GM23248 (cell line): ENCODE data around the gene MYO15A. TPM values are rescaled to one million over a fixed set of nuclear protein-coding genes. Genes with fewer than 3 reads are reported as not detected.

Experiments used
- DNase-seq: peaks from one replicate; pipeline ENCODE4 v3.0.0-alpha.2; 2015
- H2AFZ ChIP-seq: fragments of 200-600 bp; sonication (generic); 2 replicates; pipeline ENCODE4 v1.6.1; 2016; ENCODE audit warnings: antibody characterized with exemption
- H3F3A ChIP-seq: fragments of 200-600 bp; sonication (generic); 2 replicates; pipeline ENCODE4 v1.6.1; 2016; ENCODE audit warnings: mild to moderate bottlenecking, antibody characterized with exemption, mixed run types; ENCODE audit not compliant: insufficient read depth
- H3K27ac ChIP-seq: fragments of 200-600 bp; sonication (generic); 2 replicates; pipeline ENCODE4 v1.5.1; 2016; ENCODE audit warnings: mild to moderate bottlenecking
- H3K27me3 ChIP-seq: fragments of 200-600 bp; sonication (generic); replicated peaks from 2 replicates; pipeline ENCODE4 v1.6.1; 2016; ENCODE audit warnings: mild to moderate bottlenecking; ENCODE audit not compliant: insufficient read depth
- H3K36me3 ChIP-seq: fragments of 200-600 bp; sonication (generic); 2 replicates; pipeline ENCODE4 v1.6.1; 2016; ENCODE audit warnings: low read depth, mild to moderate bottlenecking
- H3K4me1 ChIP-seq: fragments of 200-600 bp; sonication (generic); 2 replicates; pipeline ENCODE4 v1.6.1; 2016; ENCODE audit warnings: mild to moderate bottlenecking; ENCODE audit not compliant: insufficient read depth
- H3K4me2 ChIP-seq: fragments of 200-600 bp; sonication (generic); one replicate; pipeline ENCODE4 v1.6.1; 2016; ENCODE audit warnings: mild to moderate bottlenecking; ENCODE audit not compliant: unreplicated experiment
- H3K4me3 ChIP-seq: fragments of 200-600 bp; sonication (generic); 2 replicates; pipeline ENCODE4 v1.5.1; 2016; ENCODE audit warnings: mild to moderate bottlenecking
- H3K79me2 ChIP-seq: fragments of 200-600 bp; sonication (generic); 2 replicates; pipeline ENCODE4 v1.6.1; 2016; ENCODE audit warnings: mild to moderate bottlenecking; ENCODE audit not compliant: insufficient read depth
- H3K9ac ChIP-seq: fragments of 200-600 bp; sonication (generic); 2 replicates; pipeline ENCODE4 v1.6.1; 2016; ENCODE audit warnings: mild to moderate bottlenecking
- H3K9me2 ChIP-seq: fragments of 200-600 bp; sonication (generic); 2 replicates; pipeline ENCODE4 v1.6.1; 2016; ENCODE audit warnings: mixed run types, mild to moderate bottlenecking, moderate library complexity; ENCODE audit not compliant: insufficient read depth
- H3K9me3 ChIP-seq: fragments of 200-600 bp; sonication (generic); one replicate; pipeline ENCODE4 v1.6.1; 2017; ENCODE audit warnings: low read depth
- H4K20me1 ChIP-seq: fragments of 200-600 bp; sonication (generic); 2 replicates; pipeline ENCODE4 v1.6.0; 2016; ENCODE audit not compliant: insufficient read depth
- EZH2 ChIP-seq: fragments of 200-600 bp; sonication (generic); IDR thresholded peaks from 2 replicates; pipeline ENCODE4 v1.6.1; 2018; ENCODE audit warnings: antibody characterized with exemption, mild to moderate bottlenecking; ENCODE audit not compliant: insufficient read depth, poor library complexity, severe bottlenecking
- EZH2phosphoT487 ChIP-seq: fragments of 200-600 bp; sonication (generic); IDR thresholded peaks from 2 replicates; pipeline ENCODE4 v1.6.1; 2018; ENCODE audit warnings: antibody characterized with exemption, moderate library complexity, mild to moderate bottlenecking, low read depth; ENCODE audit not compliant: insufficient read depth
- WGBS, 2 experiments: methylation state at CpG; one replicate each; pipeline ENCODE4 v1.1.6; 2015 to 2017; ENCODE audit warnings: low lambda C conversion rate in 2 of 2, low coverage in 1 of 2; ENCODE audit errors: missing lambda C conversion rate in 2 of 2; 5-methylcytosine and 5-hydroxymethylcytosine counted together
- in situ Hi-C: fragments of 300-500 bp; cut with MboI; formaldehyde crosslinking; loops from 2 replicates; pipeline ENCODE4 v1.15.0; 2020
- polyA plus RNA-seq: library from polyadenylated mRNA; unstranded; fragments of >200 nt; fragmentation: Nextera tagmentation; extraction: Ambion mirVana; gene quantifications from 2 replicates; pipeline ENCODE4 v1.2.1, GENCODE V29; 2016
- total RNA-seq: library from RNA; depleted of rRNA; stranded (reverse); fragments of >200 nt; shearing (Covaris generic); gene quantifications from 2 replicates; pipeline ENCODE4 v1.2.3, GENCODE V29; 2014; rRNA removed

MYO15A gene, protein sequence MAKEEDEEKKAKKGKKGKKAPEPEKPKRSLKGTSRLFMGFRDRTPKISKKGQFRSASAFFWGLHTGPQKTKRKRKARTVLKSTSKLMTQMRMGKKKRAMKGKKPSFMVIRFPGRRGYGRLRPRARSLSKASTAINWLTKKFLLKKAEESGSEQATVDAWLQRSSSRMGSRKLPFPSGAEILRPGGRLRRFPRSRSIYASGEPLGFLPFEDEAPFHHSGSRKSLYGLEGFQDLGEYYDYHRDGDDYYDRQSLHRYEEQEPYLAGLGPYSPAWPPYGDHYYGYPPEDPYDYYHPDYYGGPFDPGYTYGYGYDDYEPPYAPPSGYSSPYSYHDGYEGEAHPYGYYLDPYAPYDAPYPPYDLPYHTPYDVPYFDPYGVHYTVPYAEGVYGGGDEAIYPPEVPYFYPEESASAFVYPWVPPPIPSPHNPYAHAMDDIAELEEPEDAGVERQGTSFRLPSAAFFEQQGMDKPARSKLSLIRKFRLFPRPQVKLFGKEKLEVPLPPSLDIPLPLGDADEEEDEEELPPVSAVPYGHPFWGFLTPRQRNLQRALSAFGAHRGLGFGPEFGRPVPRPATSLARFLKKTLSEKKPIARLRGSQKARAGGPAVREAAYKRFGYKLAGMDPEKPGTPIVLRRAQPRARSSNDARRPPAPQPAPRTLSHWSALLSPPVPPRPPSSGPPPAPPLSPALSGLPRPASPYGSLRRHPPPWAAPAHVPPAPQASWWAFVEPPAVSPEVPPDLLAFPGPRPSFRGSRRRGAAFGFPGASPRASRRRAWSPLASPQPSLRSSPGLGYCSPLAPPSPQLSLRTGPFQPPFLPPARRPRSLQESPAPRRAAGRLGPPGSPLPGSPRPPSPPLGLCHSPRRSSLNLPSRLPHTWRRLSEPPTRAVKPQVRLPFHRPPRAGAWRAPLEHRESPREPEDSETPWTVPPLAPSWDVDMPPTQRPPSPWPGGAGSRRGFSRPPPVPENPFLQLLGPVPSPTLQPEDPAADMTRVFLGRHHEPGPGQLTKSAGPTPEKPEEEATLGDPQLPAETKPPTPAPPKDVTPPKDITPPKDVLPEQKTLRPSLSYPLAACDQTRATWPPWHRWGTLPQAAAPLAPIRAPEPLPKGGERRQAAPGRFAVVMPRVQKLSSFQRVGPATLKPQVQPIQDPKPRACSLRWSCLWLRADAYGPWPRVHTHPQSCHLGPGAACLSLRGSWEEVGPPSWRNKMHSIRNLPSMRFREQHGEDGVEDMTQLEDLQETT (N-terminal part only)
- total RNA-seq, result 0.25 and 0.54 TPM in 2 replicates
- 0.70 and 0.90 TPM in 2 replicates for polyA plus RNA-seq

DNA sequence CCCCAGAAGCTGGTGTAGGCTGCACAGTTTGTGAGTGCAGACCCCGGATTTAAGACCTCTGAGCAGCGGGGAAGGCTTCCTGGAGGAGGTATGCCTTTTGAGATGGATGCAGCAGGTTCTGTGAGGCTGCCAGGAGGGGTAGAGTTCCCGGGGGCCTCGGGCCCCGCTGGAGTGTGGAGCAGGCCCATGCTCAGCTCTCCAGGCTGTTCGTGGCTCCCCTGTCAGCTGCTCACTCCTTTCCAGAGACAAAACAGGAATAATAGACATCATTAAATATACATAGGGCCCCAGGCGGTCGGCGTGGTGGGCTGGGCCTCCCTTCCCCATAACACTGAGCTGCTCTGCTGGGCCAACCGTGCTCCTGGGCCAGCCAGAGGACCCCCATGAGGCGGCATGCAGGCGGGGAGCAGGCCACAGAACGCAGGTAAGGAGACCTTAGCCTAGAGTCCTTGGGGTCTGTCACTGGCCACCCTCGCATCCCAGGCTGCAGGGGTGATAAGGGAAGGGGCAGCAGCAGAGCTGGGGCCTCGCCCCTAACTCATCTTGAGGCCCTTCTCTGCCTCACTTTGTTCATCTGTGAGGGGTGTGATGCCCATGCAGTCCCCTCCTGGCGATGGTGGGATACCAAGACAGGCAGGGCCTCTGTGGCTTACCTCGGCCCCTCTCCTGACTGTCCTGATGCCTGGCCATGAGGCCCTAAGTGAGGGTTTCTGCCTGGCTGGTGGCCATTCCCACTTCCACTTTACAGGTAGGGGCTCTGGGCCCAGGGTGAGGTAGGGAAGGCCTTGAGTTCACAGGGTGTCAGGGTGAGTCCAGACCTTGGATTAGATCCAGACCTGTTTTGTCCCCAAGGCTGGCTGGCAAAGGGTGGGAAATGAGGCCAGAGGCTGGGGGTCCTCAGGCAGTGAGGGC, at the start of gene MYO15A:
Gene MYO15A (plus strand): TSS at position 356 of the 912 bp plus-strand sequence. CDS start 10,045 bp downstream, outside the sequence.
- no peaks in the 10 kb centered on the region for H3K36me3 ChIP-seq
- H3K4me2 ChIP-seq, result no peak within 1 kb of the TSS
- no peaks in the 10 kb centered on the region for H3K79me2 ChIP-seq
- no peak for TF ChIP-seq EZH2
- no peak for TF ChIP-seq EZH2phosphoT487
- in situ Hi-C loops, result no loop called here
- no peaks in the 10 kb centered on the region for H3K4me1 ChIP-seq
- no peaks in the 10 kb centered on the region for H4K20me1 ChIP-seq
- no peak within 1 kb of the TSS for H3K9ac ChIP-seq
- no peak within 1 kb of the TSS for H3K4me3 ChIP-seq
- no peak for DNase-seq
- H3K27me3 ChIP-seq, result no peaks in the 10 kb centered on the region
- H3K9me2 ChIP-seq, result no peaks in the 10 kb centered on the region
- H3K9me3 ChIP-seq, result no peaks in the 10 kb centered on the region
- WGBS, 2 experiments, result 63 to 65% methylated on average over 17 of the region's 17 CpGs
- H2AFZ ChIP-seq, result no peak within 1 kb of the TSS
- H3F3A ChIP-seq, result no peaks in the 10 kb centered on the region
- no peak within 1 kb of the TSS for H3K27ac ChIP-seq

DNA sequence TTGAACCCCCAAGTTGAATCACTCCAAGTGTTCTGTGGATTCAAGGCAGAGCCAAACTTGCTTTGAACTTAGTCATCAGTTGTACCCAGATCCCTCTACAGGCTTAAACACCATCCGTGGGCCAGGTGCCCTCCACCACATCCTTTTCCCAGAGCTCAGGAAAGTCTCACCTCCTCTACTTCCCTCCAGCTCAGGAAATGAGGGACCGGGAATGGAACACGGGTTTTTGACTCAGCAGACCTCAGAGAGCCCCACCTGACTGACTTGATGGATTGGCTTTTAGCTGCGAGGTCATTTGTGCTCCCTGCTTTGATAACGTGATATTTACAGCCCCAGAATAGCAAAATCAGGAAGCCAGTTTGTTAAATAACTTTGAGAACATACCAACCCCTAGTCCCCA, 49.3 kb upstream of the MYO15A start:
- Histone ChIP-seq H3K4me3 (no peak overlapping the region), H3K4me1 (no peaks in the 10 kb centered on the region), H3K27me3 (no peaks in the 10 kb centered on the region), H2AFZ (no peak overlapping the region), H3K79me2 (no peaks in the 10 kb centered on the region), H4K20me1 (no peaks in the 10 kb centered on the region), H3K9me3 (no peaks in the 10 kb centered on the region), H3F3A (no peaks in the 10 kb centered on the region), H3K36me3 (peaks cover 11% of the 10 kb centered on the region; the same call in 1 of the 2 replicates), H3K9ac (no peak overlapping the region), H3K9me2 (no peaks in the 10 kb centered on the region), H3K4me2 (no peak overlapping the region), H3K27ac (no peak overlapping the region)
- 84 to 90% methylated on average over 5 of the region's 5 CpGs for WGBS, 2 experiments
- no peak for DNase-seq
- TF ChIP-seq EZH2phosphoT487, result no peak
- TF ChIP-seq EZH2, result no peak
- in situ Hi-C loops, result no loop called here

DNA sequence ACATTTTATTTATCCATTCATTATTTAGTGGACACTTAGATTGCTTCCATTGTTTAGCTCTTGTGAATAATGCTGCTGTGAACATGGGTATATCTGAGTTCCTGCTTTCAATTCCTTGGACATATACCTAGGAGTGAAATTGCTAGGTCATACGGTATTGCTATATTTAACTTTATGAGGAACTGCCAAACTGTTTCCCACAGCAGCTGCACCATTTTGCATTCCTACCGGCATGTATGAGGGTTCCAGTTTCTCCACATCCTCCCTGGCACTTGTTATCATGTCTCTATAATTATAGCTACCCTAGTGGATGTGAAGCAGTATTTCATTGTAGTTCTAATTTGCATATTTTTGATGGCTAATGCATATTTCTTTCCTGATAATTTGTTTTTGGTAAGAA, 44.5 kb upstream of the MYO15A start:
- no peaks in the 10 kb centered on the region for H4K20me1 ChIP-seq
- no peak overlapping the region for H3K4me3 ChIP-seq
- 64 to 70% methylated on average over 2 of the region's 2 CpGs for WGBS, 2 experiments
- H3K27me3 ChIP-seq, result no peaks in the 10 kb centered on the region
- H3F3A ChIP-seq, result no peaks in the 10 kb centered on the region
- no peak overlapping the region for H3K27ac ChIP-seq
- no peak for DNase-seq
- H3K9me3 ChIP-seq, result no peaks in the 10 kb centered on the region
- H3K9me2 ChIP-seq, result no peaks in the 10 kb centered on the region
- no peak for TF ChIP-seq EZH2
- TF ChIP-seq EZH2phosphoT487, result no peak
- in situ Hi-C loops, result no loop called here
- no peak overlapping the region for H3K4me2 ChIP-seq
- H3K36me3 ChIP-seq, result no peaks in the 10 kb centered on the region; the same call in 1 of the 2 replicates
- H3K79me2 ChIP-seq, result no peaks in the 10 kb centered on the region
- no peak overlapping the region for H3K9ac ChIP-seq
- no peak overlapping the region for H2AFZ ChIP-seq
- no peaks in the 10 kb centered on the region for H3K4me1 ChIP-seq
